ENCODE measurements around the gene MDC1.
"Not testable (repeated sequence)": the region's sequence is repeated elsewhere in the genome, so short reads cannot be mapped to it uniquely, and the experiment has no call there.

The MDC1 gene

DNA sequence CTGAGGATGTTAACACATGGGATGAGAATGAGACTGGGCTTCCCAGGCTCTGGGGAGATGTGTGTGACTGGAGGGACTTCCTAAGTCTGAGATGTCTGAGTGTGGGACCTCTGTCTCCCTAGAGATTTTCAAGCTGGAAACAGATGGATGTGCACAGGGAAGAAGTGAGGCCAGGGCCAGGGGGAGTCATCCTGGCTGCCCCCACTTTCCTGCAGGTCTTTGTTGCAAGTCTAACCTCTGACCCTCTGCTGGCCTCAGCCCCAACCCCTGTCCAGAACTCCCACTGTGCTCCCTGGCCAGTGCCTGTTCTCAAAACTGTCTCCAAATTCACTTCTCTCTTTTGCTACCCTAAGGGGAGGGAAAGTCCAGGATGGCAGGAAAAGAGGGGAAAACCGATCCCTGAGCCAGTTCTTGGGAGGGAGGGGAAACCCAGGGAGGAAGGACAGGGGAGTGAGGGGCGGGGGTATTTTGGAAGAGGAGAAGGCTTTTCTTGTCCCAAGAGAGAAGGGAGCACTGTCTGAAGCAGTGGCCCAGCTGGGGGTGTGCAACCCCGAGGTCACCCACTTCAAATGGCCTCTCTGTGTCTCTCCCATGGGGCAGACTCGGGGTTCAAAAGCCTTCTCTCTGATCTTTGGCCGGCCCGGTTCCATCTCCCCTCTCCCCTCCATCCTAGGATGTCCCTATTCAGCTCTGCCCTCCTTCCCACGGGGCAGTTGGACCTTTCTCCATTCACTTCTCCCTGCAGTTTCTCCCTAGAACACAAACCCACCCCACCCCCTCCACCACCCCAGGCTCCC, 33.7 kb downstream of the MDC1 start:
- Histone ChIP-seq H3K27me3 (ENCODE audit: insufficient read depth, low read length) (no peaks in the 10 kb centered on the region), H3K9me3 (ENCODE audit: insufficient read depth, low read depth, low read length) (no peaks in the 10 kb centered on the region), H3K27ac (ENCODE audit: low read depth, low read length) (peak overlapping the region; percentile 78; the same call in 1 of the 2 replicates), H3K9ac (ENCODE audit: low read depth, low read length) (peak overlapping the region; percentile 23; the same call in 1 of the 2 replicates), H3K4me3 (ENCODE audit: low read length) (peak overlapping the region; percentile 42), H3K36me3 (ENCODE audit: insufficient read depth, low read length) (peaks cover 7% of the 10 kb centered on the region), H3K4me1 (ENCODE audit: insufficient read depth, low read length) (peaks cover 38% of the 10 kb centered on the region)
- WGBS, result 28% methylated on average over 7 of the region's 7 CpGs

DNA sequence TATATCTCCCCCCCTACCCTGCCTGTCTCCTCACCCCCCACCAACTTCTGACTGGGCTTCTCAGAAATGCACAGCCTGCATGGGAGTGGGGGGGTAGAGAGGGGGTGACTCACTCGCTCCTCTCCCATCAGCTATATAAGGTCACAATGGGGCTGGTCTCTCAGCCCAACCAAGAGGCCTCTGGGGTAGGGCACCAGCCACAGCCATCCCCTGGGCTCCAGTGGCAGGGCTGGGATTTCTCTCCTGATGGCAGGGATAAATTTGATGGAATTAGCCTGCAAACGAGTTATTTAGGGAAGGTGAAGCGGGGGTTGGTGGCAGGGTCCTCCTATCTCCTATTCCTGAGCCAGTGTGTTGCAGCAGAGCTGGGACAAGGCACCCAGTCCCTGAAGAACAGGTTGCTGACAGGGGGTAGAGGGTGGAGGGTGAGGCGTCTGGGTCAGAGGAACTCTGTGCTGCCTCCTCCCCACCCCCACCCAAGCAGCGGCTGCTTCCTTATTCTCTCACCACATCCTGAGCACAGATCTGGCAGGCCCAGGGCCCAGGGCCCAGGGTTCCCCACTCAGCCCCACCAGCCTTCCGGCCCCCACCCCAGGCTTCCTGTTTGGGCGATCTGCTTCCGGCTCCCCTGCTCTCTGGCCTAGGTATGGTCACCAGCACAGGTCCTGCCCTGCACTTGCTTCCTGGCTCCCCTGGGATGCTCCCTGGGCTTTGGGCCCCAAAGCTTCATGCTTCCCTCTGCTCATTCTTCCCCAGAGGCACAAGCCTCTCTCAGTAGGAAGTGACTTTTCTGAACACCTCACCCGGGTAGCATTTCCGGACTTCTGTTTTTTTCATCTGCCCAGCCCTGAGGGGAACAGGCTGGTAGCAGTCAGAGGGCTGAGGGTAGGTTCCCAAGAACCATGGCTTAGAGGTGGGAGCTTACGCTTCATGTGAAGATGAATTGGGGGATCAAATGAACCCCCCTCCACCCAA, 34.7 kb downstream of the MDC1 start:
- Histone ChIP-seq H3K4me1 (ENCODE audit: insufficient read depth, low read length) (peaks cover 38% of the 10 kb centered on the region), H3K27me3 (ENCODE audit: insufficient read depth, low read length) (no peaks in the 10 kb centered on the region), H3K27ac (ENCODE audit: low read depth, low read length) (peak overlapping the region; percentile 78; the same call in 1 of the 2 replicates), H3K9me3 (ENCODE audit: insufficient read depth, low read depth, low read length) (no peaks in the 10 kb centered on the region), H3K4me3 (ENCODE audit: low read length) (peak overlapping the region; percentile 42), H3K36me3 (ENCODE audit: insufficient read depth, low read length) (peaks cover 15% of the 10 kb centered on the region), H3K9ac (ENCODE audit: low read depth, low read length) (peak overlapping the region; percentile 23; the same call in 1 of the 2 replicates)
- WGBS, result 31% methylated on average over 8 of the region's 11 CpGs

DNA sequence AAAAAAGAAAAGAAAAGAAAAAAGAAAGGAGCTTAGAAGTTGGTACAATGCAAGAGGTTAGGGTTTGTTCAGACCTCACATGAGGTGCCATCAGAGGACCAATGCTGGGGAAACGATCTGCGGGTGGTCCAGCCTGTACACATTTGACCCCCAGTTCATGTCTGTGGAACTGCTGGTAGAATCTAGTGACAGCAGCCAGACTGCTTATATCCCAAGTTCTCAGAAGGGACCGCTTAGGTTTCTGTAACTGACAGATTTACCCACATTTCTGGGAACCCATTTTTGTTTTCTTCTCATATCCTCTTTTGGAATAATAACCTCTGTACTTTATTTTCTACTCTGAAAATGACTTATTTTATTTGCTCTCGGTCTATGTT, 35.3 kb downstream of the MDC1 start:
- Histone ChIP-seq H3K27me3 (ENCODE audit: insufficient read depth, low read length) (no peaks in the 10 kb centered on the region), H3K9me3 (ENCODE audit: insufficient read depth, low read depth, low read length) (no peaks in the 10 kb centered on the region), H3K27ac (ENCODE audit: low read depth, low read length) (peak overlapping the region; percentile 50; the same call in 1 of the 2 replicates), H3K4me3 (ENCODE audit: low read length) (peak overlapping the region; percentile 42; the same call in 1 of the 2 replicates), H3K36me3 (ENCODE audit: insufficient read depth, low read length) (peaks cover 22% of the 10 kb centered on the region), H3K4me1 (ENCODE audit: insufficient read depth, low read length) (peaks cover 38% of the 10 kb centered on the region), H3K9ac (ENCODE audit: low read depth, low read length) (no peak overlapping the region)
- 74% methylated on average over 4 of the region's 4 CpGs for WGBS

DNA sequence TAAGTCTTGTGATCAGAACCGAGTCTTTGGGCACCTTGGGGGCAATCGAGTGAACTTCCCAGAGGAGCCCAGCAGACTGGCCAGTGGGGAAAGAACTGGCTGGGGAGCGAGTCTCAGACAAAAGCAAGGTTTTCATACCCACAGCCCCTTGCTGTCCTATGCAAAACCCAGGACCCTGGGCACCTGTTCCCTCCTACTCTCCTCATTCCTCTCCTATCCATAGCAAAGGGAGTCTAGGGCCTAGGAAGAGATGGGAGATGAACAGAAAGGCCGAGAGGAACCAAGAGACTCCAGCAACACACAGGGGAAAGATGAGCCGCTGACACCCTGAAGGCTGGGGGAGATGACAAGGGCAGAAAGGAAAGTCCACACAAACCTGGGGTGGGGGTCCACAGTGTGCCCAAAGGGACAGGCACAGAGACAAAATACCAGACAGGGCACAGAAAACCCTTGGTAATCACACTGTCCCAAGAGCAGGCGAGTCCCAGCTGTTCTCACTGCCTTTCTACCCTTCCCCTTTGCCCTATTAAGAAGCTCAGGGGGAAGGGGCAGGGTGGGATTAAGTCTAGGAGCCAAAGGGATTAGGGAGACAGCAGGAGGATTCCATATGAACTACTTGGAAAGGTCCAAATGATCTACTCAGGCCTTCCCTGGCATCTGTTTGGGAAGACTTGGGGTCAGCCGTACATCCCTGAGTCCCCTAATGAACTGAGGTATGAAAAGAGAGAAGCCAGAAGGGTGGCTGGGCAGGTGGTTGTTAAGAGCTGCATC, 37.1 kb downstream of the MDC1 start:
- H3K27ac ChIP-seq (ENCODE audit: low read depth, low read length), result peak overlapping the region; percentile 19; the same call in 1 of the 2 replicates
- H3K4me1 ChIP-seq (ENCODE audit: insufficient read depth, low read length), result peaks cover 33% of the 10 kb centered on the region
- no peaks in the 10 kb centered on the region for H3K9me3 ChIP-seq (ENCODE audit: insufficient read depth, low read depth, low read length)
- H3K9ac ChIP-seq (ENCODE audit: low read depth, low read length), result no peak overlapping the region
- WGBS, result 79% methylated on average over 7 of the region's 7 CpGs
- H3K4me3 ChIP-seq (ENCODE audit: low read length), result 0 out of 2 replicates have a peak overlapping the region, but pooled peaks have one; percentile 7
- no peaks in the 10 kb centered on the region for H3K27me3 ChIP-seq (ENCODE audit: insufficient read depth, low read length)
- H3K36me3 ChIP-seq (ENCODE audit: insufficient read depth, low read length), result peaks cover 31% of the 10 kb centered on the region

DNA sequence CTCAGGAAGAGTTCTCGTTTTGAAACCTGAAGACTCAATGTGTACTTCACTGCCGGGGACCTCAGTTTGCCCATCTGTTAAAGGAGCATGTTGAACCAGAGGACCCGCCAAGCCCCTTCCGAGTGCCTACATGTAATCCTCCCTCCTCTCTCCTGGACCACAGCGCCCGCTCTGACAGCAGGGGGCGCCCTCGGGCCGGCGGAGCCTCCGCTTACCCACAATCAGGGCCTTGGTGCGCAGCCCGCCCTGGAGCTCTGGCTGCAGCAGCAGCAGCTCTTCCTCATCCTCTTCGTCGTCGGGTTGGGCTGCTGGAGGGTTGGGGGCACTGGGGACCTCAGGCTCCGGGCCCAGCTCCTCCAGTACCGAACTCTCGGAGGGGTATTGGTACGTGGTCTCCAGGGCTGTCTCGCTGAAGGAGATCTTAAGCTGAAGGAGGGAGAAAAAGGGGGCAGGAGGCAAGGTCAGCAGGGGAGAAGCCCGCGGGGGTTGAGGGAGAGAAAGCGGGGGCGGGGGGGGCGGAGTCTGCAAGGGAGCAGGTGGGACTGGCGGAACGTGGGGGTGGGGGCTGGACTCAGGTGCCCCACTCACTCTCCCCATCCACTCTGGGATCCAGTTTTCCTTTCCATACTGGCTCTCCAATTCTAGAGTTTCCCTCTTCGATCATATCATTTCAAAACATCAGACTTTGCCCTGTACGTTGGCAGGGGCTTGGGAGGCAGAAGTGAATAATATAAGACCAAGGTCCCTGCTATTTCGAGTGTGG, 37.9 kb downstream of the MDC1 start:
- 0 out of 2 replicates have a peak overlapping the region, but pooled peaks have one; percentile 46 for H3K9ac ChIP-seq (ENCODE audit: low read depth, low read length)
- H3K36me3 ChIP-seq (ENCODE audit: insufficient read depth, low read length), result peaks cover 31% of the 10 kb centered on the region
- H3K27ac ChIP-seq (ENCODE audit: low read depth, low read length), result peak overlapping the region; percentile 52; the same call in 1 of the 2 replicates
- peaks cover 29% of the 10 kb centered on the region for H3K4me1 ChIP-seq (ENCODE audit: insufficient read depth, low read length)
- no peaks in the 10 kb centered on the region for H3K9me3 ChIP-seq (ENCODE audit: insufficient read depth, low read depth, low read length)
- H3K27me3 ChIP-seq (ENCODE audit: insufficient read depth, low read length), result no peaks in the 10 kb centered on the region
- H3K4me3 ChIP-seq (ENCODE audit: low read length), result peak overlapping the region; percentile 48
- 18% methylated on average over 24 of the region's 31 CpGs for WGBS

DNA sequence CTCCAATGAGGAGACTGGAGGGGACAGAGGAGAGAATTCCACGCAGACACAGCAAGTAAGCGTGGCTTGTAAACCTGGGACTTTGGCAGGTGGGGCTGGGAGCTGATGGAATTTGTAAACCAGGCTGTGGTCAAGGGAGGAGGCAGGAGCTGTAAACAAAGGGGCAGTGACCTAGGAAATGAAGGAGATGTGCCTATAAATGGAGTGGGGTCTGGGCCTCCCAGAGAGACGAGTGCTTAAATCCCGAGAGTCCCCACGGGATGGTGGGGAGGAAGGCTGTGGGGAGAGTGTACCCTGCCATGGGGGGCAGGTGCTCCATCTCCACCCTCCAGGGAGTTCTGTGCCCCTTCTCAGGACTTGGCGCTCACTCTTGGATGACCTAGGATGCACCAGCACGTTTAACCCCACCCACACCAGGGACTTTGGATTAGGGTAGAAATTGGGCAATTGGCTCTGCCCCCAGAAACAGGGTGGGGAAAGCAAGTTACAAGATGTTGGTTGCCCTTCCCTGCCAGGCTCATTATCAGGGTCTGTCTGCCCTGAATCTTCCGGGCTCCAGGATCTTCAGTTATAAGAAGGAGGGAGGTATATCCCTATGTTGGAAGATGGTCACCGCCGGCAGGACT, 40.3 kb downstream of the MDC1 start:
- Histone ChIP-seq H3K9ac (ENCODE audit: low read depth, low read length) (no peak overlapping the region), H3K27me3 (ENCODE audit: insufficient read depth, low read length) (no peaks in the 10 kb centered on the region), H3K4me1 (ENCODE audit: insufficient read depth, low read length) (peaks cover 8% of the 10 kb centered on the region; the same call in 1 of the 2 replicates), H3K4me3 (ENCODE audit: low read length) (no peak overlapping the region), H3K9me3 (ENCODE audit: insufficient read depth, low read depth, low read length) (no peaks in the 10 kb centered on the region), H3K36me3 (ENCODE audit: insufficient read depth, low read length) (peaks cover 31% of the 10 kb centered on the region), H3K27ac (ENCODE audit: low read depth, low read length) (no peak overlapping the region)
- 95% methylated on average over 10 of the region's 10 CpGs for WGBS

DNA sequence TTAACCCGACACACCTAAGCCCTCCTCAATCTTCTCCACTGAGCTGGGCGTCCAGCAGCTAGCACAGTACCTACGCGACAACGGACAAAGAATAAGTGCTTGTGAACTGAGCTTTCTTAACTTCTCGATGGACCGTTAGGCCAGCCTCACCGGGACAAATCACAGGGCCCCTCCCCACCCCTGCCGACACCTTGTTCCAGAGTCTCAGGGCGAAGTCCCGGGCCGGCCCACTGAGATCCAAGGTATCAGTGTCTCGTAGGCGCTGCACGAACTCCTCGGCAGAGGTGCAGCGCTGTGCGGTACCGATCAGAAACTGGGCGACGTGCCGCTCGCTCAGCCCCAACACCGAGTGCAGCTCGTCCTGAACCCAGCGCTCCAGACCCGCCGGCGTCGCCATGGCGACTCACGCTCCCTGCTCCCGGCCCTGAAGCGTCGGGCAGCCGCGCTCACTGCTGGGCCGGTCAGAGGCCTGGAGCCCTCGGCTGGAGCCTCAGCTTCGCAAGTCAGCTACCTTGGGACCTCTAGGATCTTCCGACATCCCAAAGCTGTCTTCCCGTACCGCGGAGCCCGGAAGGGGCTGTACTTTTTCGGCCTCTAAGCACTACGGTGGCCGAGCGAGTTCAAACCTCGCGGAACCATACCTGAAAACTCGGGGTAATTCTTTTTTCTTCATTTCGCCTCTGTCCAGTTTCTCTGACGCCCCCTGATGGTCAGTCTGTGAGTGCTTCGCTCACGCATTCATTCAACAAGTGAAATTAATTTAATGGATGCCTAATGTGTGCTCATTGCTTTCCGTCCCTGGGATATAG, 44.4 kb downstream of the MDC1 start, which contains the start of gene DHX16:
TSS of gene DHX16 (minus strand) at position 562 of the 809 bp plus-strand sequence. CDS start at position 397, 165 bp downstream.
- H3K4me1 ChIP-seq (ENCODE audit: insufficient read depth, low read length), result no peaks in the 10 kb centered on the region
- H3K9ac ChIP-seq (ENCODE audit: low read depth, low read length), result peak within 1 kb of the TSS; percentile 82
- under 1% methylated on average over 56 of the region's 57 CpGs for WGBS
- no peaks in the 10 kb centered on the region for H3K27me3 ChIP-seq (ENCODE audit: insufficient read depth, low read length)
- no peaks in the 10 kb centered on the region for H3K9me3 ChIP-seq (ENCODE audit: insufficient read depth, low read depth, low read length)
- H3K27ac ChIP-seq (ENCODE audit: low read depth, low read length), result peak within 1 kb of the TSS; percentile 72
- peaks cover 41% of the 10 kb centered on the region for H3K36me3 ChIP-seq (ENCODE audit: insufficient read depth, low read length)
- H3K4me3 ChIP-seq (ENCODE audit: low read length), result peak within 1 kb of the TSS; percentile 99

DNA sequence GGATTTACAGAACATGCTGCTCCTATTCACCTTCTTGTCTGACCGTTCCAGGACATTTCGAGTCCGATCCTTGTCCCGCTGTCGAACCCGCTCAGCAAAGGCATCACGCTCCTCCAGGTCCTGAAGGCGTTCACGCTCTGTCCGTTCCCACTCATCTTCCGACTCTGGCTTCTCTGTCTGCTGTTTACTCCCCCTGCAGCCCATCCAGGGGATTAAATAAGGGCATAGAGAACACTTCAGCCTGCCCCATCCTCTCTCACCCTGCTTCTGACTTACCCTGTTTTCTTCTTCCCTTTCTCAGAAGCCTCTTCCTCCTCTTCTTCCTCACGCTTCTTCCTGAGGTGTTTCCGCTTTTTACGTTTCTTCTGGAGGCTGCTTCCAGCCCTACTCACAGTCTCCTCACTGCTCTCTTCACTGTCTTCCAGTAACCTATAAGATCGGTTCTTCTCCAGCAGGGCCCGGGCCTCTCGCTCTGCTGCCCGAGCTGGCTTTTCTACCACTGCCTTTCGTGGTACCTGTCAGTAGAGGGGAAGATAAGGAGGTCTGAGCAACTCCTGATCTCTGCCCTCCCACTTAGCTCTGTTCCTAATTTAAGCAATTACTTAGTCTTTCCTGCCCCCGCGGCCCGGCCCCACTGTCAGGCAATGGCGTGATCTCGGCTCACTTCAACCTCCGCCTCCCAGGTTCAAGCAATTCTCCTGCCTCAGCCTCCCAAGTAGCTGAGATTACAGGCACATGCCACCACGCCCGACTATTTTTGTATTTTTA, 46.1 kb downstream of the MDC1 start:
- Histone ChIP-seq H3K27ac (ENCODE audit: low read depth, low read length) (no peak overlapping the region), H3K36me3 (ENCODE audit: insufficient read depth, low read length) (peaks cover 36% of the 10 kb centered on the region), H3K9me3 (ENCODE audit: insufficient read depth, low read depth, low read length) (no peaks in the 10 kb centered on the region), H3K4me1 (ENCODE audit: insufficient read depth, low read length) (no peaks in the 10 kb centered on the region), H3K4me3 (ENCODE audit: low read length) (no peak overlapping the region), H3K9ac (ENCODE audit: low read depth, low read length) (no peak overlapping the region), H3K27me3 (ENCODE audit: insufficient read depth, low read length) (no peaks in the 10 kb centered on the region)
- WGBS, result 91% methylated on average over 25 of the region's 27 CpGs

DNA sequence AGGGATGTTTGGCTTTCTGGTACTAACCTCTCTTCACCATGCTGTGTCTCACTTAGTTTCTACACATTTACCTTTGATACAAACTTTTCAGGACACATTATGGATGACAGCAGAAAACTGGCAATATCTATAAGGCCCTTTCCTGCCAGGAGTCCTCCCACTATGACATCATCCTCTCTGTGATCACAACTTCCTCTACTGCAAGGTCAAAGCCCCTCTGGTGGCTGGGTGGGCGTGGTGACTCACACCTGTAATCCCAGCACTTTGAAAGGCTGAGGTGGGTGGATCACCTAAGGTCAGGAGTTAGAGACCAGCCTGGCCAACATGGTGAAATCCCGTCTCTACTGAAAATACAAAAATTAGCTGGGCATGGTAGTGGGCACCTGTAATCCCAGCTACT, 50.8 kb downstream of the MDC1 start:
- not testable (repeated sequence) for H3K4me3 ChIP-seq (ENCODE audit: low read length); H3K27ac ChIP-seq (ENCODE audit: low read depth, low read length); H3K27me3 ChIP-seq (ENCODE audit: insufficient read depth, low read length); H3K4me1 ChIP-seq (ENCODE audit: insufficient read depth, low read length); H3K9me3 ChIP-seq (ENCODE audit: insufficient read depth, low read depth, low read length); H3K9ac ChIP-seq (ENCODE audit: low read depth, low read length)
- peaks cover 75% of the 10 kb centered on the region for H3K36me3 ChIP-seq (ENCODE audit: insufficient read depth, low read length)
- WGBS, result 87% methylated on average over 2 of the region's 2 CpGs

All from HUES64 (cell line).